KG1 (cell line): Measurements from ENCODE around the gene CTSL.

ENCODE experiments used
- DNase-seq: peaks from one replicate; lab custom pipeline; 2025; lab: John Stamatoyannopoulos, UW

The CTSL gene

DNA sequence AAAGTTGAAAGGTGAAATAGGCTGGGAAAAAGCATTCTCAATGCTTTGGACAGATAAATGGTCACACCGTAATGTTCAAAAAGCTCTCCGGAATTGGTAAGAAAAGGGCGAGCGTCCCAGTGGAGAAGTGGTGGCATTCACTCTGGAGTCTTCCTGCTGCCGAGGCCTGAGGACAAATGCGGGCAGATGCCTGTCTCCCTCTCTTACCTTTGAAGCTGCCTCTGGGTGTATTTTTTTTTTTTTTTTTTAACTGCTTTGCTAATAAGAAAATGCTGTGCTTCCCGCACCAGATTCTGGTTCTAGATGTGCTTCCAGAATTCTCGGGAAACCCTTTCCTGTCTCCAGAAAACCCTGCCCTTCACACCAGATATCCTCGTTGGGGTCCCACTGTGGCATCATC is 24.4 kb upstream of the CTSL start:
- no peak for DNase-seq

DNA sequence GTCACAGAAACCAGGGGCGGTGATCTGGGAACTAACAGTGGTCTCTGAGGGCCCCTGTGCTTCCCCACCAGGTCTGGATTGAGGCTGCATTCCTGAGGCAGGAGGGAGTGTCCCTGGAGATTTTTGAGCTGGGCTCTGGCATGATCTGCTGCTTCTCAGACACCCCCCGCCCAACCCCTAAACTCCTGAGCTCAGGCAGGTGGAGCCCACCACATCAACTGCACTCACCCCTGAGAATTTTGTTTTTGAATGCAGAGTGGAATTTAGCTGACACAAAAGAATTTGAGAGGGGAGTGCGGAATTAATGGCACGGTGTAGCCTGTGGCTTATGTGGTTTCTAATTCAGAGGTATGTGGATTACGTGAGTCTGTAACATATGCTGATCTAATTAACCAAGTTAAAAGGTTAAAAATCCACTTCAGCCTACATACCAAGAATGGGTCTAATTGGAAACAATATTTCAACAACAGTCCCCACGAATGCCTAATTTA is 23.9 kb upstream of the CTSL start:
- DNase-seq = no peak

DNA sequence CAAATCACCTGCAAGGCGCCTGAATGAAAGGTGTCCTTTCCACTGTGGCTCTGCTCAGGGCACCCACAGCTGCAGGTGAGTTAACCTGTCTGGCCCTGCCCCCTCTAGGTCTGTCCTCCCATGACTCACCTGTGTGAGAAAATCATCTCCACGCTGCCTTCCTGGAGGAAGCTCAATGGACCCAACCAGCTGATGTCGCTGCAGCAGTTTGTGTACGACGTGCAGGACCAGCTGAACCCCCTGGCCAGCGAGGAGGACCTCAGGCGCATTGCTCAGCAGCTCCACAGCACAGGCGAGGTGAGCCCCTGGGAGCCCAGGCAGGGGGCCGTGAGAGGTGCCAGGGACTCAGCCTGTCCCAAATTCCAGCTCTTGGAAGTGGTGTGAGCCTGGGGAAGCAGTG is 23.0 kb upstream of the CTSL start:
- DNase-seq = no peak

GRCh38 chr9:87703636-87704276 is 22.2 kb upstream of the CTSL start:
- DNase-seq = no peak

DNA sequence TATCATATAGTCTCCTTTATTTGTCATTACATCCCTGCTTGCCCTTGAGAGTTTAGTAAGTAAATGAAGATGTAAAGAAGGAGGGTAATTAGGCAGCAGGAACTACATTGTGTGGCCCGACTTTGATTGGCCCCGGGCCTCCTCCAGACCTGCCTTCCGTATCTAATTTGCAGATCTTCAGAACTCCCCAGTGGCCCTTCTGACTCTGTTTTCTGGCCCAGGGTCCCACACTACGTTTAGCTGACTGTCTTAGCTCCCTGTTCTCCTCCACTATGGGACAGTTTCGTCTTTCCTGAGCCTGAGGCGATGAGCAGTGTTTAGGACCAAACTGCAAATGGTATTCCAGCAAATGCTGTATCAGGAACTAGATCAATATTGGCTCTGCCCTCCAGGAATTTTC is 21.6 kb upstream of the CTSL start:
- DNase-seq = no peak

DNA sequence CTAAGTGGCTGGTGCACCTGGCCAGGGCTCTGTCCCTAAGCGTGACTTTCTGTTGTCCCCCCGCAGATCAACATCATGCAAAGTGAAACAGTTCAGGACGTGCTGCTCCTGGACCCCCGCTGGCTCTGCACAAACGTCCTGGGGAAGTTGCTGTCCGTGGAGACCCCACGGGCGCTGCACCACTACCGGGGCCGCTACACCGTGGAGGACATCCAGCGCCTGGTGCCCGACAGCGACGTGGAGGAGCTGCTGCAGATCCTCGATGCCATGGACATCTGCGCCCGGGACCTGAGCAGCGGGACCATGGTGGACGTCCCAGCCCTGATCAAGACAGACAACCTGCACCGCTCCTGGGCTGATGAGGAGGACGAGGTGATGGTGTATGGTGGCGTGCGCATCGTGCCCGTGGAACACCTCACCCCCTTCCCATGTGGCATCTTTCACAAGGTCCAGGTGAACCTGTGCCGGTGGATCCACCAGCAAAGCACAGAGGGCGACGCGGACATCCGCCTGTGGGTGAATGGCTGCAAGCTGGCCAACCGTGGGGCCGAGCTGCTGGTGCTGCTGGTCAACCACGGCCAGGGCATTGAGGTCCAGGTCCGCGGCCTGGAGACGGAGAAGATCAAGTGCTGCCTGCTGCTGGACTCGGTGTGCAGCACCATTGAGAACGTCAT is 19.7 kb upstream of the CTSL start:
- DNase-seq = no peak

DNA sequence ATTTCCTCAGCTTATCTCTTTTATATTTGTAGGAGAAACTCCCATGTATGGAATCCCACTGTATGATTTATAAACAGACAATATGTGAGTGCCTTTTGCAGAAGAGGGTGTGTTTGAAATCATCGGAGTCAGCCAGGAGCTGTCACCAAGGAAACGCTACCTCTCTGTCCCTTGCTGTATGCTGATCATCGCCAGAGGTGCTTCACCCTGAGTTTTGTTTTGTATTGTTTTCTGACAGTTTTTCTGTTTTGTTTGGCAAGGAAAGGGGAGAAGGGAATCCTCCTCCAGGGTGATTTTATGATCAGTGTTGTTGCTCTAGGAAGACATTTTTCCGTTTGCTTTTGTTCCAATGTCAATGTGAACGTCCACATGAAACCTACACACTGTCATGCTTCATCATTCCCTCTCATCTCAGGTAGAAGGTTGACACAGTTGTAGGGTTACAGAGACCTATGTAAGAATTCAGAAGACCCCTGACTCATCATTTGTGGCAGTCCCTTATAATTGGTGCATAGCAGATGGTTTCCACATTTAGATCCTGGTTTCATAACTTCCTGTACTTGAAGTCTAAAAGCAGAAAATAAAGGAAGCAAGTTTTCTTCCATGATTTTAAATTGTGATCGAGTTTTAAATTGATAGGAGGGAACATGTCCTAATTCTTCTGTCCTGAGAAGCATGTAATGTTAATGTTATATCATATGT is 18.0 kb upstream of the CTSL start:
- DNase-seq = no peak

- no peak for DNase-seq
These were observed 17.4 kb upstream of the CTSL start for GRCh38 chr9:87708546-87708945.

DNA sequence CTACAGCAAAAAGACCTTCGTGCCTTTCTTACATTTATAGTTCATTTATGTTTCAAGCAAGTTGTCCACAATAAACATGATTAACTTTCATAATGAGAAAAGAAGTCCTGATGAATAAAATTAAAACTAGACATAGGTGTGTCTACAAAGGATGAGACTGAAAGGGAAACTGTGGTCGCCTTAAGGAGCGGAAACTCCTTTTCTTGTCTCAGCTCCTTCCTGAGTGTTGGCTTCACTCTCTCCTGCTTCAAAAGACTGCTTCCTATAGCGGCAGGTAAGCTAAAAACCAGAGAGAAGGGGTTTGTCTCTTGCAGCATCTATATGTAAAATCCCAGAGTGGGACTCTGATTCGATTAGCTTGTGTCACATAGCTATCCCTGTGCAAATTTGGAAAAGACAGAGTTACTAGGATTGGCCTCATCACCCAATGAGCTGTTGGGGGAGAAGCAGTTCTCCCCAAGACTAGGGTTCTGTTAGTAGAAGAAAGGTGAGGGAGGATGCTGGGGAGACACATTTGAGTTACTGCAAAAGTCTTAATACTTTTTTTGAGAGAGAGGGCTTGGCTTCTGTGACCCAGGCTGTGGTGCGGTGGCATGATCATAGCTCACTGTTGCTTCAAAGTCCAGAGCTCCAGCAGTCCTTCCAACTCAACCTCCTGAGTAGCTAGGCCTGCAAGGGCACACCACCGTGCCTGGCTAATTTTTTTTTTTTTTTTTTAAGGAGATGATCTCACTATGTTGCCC is 16.8 kb upstream of the CTSL start:
- no peak for DNase-seq

- no peak for DNase-seq
These were observed 15.5 kb upstream of the CTSL start for GRCh38 chr9:87710443-87710842.

- DNase-seq = no peak
These were observed 13.8 kb upstream of the CTSL start for GRCh38 chr9:87711857-87712800.

DNA sequence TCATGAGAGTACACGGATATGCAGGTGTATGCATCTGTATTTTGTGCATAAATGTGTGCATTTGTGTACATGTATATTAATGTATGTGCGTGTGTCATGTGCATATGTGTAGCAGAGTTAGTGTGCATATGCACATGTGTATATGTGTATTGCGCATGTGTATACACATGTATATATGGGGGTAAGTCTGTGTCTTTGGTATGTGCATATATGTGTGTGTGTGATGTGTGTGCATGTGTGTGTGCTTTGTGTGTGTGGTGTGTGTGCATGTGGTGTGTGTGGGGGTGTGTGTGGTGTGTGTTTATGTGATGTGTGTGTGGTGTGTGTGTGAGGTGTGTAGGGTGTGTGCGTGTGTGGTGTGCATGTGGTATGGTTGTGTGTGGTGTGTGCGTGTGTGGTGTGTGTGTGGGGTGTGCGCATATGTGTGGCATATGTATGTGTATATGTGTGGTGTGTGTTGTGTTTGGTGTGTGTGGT is 13.1 kb upstream of the CTSL start:
- no peak for DNase-seq

- DNase-seq = no peak
These were observed 12.5 kb upstream of the CTSL start for GRCh38 chr9:87713278-87713987.

GRCh38 chr9:87713988-87714330 is 12.0 kb upstream of the CTSL start:
- DNase-seq = no peak

DNA sequence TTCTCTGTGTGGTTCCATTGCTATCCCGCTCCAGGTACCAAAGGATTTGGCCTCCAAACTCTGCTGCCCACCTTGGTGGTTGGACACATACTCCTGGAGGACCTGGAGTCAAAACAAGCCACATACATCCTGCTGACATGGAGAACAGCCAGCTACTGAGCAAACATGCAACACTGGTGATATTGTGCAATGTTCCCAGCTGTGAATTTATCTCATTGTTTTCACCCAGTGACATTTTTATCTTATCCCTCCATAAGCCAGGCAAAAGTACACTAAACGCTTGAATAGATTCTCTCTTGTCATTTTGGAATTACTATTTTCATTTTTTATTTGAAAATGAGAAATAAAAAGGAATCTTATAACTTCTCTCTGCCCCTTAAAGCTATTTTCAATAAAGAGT is 11.1 kb upstream of the CTSL start:
- DNase-seq = no peak

GRCh38 chr9:87716141-87716540 is 9.8 kb upstream of the CTSL start:
- no peak for DNase-seq

GRCh38 chr9:87717456-87717855 is 8.5 kb upstream of the CTSL start:
- DNase-seq = no peak

DNA sequence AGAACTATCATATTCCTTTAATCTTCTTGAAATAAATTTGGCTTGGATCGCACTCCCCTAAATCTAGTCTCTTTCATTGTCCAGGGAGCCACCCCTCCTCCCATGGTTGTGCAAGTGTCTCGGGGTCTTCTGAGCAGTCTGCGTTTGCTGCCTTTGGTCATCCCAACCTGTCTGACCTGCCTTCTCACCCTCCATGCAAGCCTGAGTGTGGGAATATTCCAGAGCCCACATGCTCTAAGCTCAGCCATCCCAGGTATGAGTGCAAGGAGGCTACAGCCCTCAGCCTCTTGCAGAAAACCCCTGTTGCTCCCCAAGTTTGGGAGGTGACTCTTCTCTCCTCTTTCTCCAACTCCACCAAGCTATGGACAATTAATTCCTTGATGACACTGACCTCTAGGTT is 7.7 kb upstream of the CTSL start:
- no peak for DNase-seq

DNA sequence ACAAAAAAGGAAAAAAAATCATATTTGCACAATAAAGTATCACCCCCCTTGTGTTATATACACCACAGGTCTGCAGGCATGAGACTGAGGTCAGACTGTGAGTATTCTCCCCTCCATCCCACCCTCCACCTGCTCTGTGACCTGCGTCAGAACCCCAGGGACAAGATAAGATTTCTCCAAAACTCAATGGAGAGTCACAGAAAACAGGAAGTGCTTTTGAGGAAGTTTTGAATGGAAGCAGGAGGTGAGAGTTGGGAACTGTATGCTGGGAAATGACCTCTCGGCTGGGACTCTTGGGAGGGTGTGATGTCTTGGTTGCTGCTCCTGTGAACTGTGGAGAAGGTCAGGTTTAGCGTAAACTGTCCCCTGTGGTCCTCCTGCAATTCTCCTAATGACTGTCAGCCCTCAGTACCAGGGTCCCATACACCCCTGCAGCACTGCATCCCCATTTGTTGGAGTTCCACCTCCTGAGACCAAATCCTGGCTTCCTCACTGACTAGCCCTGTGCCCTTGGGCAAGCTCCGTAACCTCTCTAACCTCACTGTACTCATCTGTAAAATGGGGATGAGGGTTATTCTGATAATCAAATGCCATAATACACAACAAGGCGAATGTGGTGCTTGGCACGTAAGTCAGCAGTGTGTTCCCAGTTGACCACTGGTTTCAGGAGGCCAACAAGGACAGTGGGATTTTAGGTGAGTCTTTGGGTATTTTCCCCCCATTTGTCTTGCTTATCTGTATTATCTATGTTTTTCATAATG is 6.9 kb upstream of the CTSL start:
- DNase-seq = no peak

DNA sequence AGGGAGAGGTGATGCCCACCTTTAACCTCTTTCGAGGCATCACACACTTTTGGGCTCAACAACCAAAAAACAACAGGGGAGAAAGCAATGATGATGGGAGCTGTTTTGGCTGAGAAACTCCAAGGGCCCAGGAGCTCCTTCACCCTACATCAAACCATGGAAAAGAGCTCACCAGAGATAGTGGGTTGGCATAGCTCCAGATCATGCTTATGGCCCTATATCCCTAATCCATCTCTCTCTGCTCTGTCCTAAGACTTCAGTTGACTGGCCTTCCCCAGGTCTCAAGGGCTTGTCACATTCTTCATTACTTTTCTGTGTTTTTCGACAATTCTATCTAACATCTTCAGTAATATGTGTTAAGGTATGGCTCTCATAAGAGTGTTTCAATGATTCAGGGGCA is 5.7 kb upstream of the CTSL start:
- no peak for DNase-seq
